PC-3 (cell line): ENCODE data around the gene LOXL4. TPM values are rescaled to one million over a fixed set of nuclear protein-coding genes. Genes with fewer than 3 reads are reported as not detected.

ENCODE experiments used
- ATAC-seq: fragments of 200-7000 bp; cut with Tn5 transposase; 2 replicates; pipeline ENCODE4 v1.9.1; 2020; ENCODE audit warnings: mild to moderate bottlenecking, moderate library complexity
- BruUV-seq: library from RNA; stranded (reverse); fragments of 400-500 nt; replicated peaks from 2 replicates; lab custom pipeline; 2021; lab: Mats Ljungman, UMichigan
- CTCF ChIA-PET: fragments of 300-600 bp; sonication (Branson Sonifier 250); formaldehyde crosslinking; loops from one replicate; lab custom pipeline; 2022; ENCODE audit warnings: antibody characterized with exemption; lab: Charles Lee
- POLR2A ChIA-PET: fragments of 300-600 bp; sonication (Branson Sonifier 250); formaldehyde crosslinking; loops from one replicate; lab custom pipeline; 2022; ENCODE audit warnings: antibody characterized with exemption; ENCODE audit not compliant: unreplicated experiment; lab: Charles Lee
- DNase-seq: peaks from one replicate; pipeline ENCODE4 v3.0.0-alpha.2; 2015
- H2AFZ ChIP-seq: fragments of 300-600 bp; sonication (generic); 2 replicates; pipeline ENCODE4 v1.6.0; 2016; ENCODE audit warnings: antibody characterized with exemption, low read length
- H3F3A ChIP-seq: fragments of 300-600 bp; sonication (generic); one replicate; pipeline ENCODE4 v1.6.0; 2017; ENCODE audit warnings: antibody characterized with exemption, low read length, control low read depth, mild to moderate bottlenecking; ENCODE audit not compliant: unreplicated experiment
- H3K27ac ChIP-seq: fragments of 300-600 bp; sonication (generic); 2 replicates; pipeline ENCODE4 v1.5.1; 2016; ENCODE audit warnings: mild to moderate bottlenecking, low read length
- H3K27me3 ChIP-seq: fragments of 300-600 bp; sonication (generic); 2 replicates; pipeline ENCODE4 v1.6.1; 2016; ENCODE audit warnings: low read length, mixed read lengths
- H3K36me3 ChIP-seq: fragments of 300-600 bp; sonication (generic); 2 replicates; pipeline ENCODE4 v1.6.1; 2016; ENCODE audit warnings: low read depth, mixed run types, low read length, mixed read lengths
- H3K4me1 ChIP-seq: fragments of 300-600 bp; sonication (generic); 2 replicates; pipeline ENCODE4 v1.5.1; 2016; ENCODE audit warnings: low read length; ENCODE audit not compliant: insufficient read depth
- H3K4me2 ChIP-seq: fragments of 300-600 bp; sonication (generic); 2 replicates; pipeline ENCODE4 v1.6.0; 2016; ENCODE audit warnings: low read length
- H3K4me3 ChIP-seq: fragments of 300-600 bp; sonication (generic); 2 replicates; pipeline ENCODE4 v1.5.1; 2016; ENCODE audit warnings: mild to moderate bottlenecking, low read length, mixed read lengths
- H3K79me2 ChIP-seq: fragments of 300-600 bp; sonication (generic); 2 replicates; pipeline ENCODE4 v1.6.1; 2017; ENCODE audit warnings: low read length, mixed read lengths
- H3K9ac ChIP-seq: fragments of 300-600 bp; sonication (generic); 2 replicates; pipeline ENCODE4 v1.6.0; 2016; ENCODE audit warnings: mild to moderate bottlenecking, low read length
- H3K9me2 ChIP-seq: fragments of 300-600 bp; sonication (generic); replicated peaks from 2 replicates; pipeline ENCODE4 v1.6.1; 2016; ENCODE audit warnings: mixed run types, low read length, mixed read lengths
- H3K9me3 ChIP-seq: fragments of 300-600 bp; sonication (generic); 2 replicates; pipeline ENCODE4 v1.6.1; 2016; ENCODE audit warnings: low read length, mixed read lengths
- H4K20me1 ChIP-seq: fragments of 300-600 bp; sonication (generic); 2 replicates; pipeline ENCODE4 v1.6.1; 2016; ENCODE audit warnings: low read length, mixed read lengths
- EZH2 ChIP-seq: fragments of 300-600 bp; sonication (generic); IDR thresholded peaks from one replicate; pipeline ENCODE4 v1.6.1; 2017; ENCODE audit warnings: antibody characterized with exemption, mild to moderate bottlenecking, low read length; ENCODE audit not compliant: unreplicated experiment
- EZH2phosphoT487 ChIP-seq: fragments of 300-600 bp; sonication (generic); IDR thresholded peaks from 2 replicates; pipeline ENCODE4 v1.6.1; 2018; ENCODE audit warnings: mild to moderate bottlenecking, antibody characterized with exemption, low read length, borderline replicate concordance
- intact Hi-C: fragments of 100-400 bp; cut with micrococcal nuclease; formaldehyde crosslinking; loops from 2 replicates; pipeline ENCODE4 v1.9.0; 2023
- total RNA-seq: library from RNA; depleted of rRNA; stranded (reverse); fragments of >200 nt; gene quantifications from 2 replicates; pipeline ENCODE4 v1.2.3, GENCODE V29; 2014
- TF ChIP-seq, protein P1 (sequence below): fragments of 300-600 bp; sonication (generic); conservative IDR thresholded peaks from 2 replicates; pipeline ENCODE4 v1.5.1; 2017; ENCODE audit warnings: antibody characterized with exemption, low read depth, mild to moderate bottlenecking, low read length

The LOXL4 gene
- total RNA-seq, 1 experiment from 2014 or later = 8.2 TPM

DNA sequence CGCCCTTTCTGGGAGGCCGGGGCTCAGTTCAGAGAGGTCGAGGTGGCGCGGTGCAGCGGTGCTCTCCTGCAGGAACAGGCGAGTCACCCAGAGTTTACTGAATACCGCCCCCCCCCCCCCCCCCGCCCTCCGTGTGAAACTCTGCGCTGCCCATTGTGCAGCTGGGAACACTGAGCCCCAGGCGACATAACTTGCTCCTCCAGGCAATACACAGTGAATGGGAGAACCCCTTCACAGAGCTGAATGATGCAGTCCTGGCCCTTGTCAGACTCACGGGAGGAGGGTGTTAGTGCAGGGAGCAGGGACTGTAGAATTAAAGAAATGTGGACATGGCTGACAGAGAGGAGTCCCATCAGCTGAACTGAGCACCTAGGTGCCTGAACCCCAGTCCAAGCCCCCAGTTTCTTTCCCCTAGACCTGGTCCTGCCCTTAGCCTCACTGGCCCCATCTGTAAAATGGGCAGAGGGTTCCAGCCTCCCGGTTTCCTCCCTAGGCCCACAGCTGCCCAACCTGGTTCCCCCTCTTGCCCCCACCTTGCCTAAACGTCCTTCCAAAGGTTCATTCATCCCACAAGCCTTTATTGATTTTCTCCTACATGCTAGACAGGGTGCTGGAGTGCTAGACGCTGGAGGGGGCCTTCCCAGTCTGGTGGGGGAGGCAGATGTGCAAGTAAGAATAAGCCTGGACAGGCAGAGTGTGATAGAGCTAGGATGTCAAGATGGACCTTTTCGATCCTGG is 869 bp upstream of the LOXL4 start:
- no peak for DNase-seq
- Histone ChIP-seq H2AFZ (peak overlapping the region; percentile 65), H3K4me3 (peak overlapping the region; percentile 61)

DNA sequence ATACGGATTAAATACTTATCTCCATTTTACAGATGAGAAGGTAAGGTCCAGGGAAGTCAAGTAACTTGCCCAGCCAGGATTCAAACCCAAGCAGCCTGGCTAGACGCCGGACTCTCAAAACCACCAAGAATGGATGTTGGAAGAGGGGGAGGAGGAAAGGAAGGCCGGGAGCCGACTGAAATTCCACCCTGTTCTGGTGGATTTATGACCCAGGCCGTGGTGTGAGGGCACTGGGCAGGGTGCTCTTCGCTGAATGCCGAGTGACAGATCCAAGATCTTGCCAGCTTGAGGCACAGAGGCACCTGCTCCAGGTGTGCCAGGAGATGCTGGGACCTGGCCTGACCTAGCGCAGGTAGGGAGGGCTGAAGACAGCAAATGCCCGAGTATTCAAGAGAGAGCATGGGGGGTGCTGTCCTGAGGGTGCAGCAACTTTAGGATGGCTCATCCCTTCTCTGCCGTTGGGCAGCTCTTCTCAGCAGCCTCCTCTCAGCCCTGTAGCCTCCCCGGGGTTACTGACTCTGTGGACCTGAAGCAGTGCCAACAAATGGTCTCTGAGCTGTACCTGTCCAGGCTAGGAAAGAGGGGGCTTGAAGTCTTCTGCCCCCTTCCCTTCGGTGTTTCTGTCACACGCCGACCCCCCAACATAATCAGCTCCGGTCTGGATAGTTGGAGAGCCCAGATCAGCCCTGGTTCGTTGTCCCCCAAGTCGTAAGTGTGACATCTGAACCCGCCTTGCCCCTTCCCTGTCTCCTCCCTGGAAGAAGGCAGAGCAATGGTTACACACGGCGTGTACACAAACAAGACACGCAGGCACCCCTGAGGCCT is 713 bp downstream of the LOXL4 start:
- Histone ChIP-seq H3K36me3 (no peaks in the 10 kb centered on the region), H3K9me3 (no peaks in the 10 kb centered on the region), H3K27me3 (no peaks in the 10 kb centered on the region), H2AFZ (peak overlapping the region; percentile 83), H3K79me2 (no peaks in the 10 kb centered on the region), H3K4me2 (peak overlapping the region; percentile 76), H4K20me1 (no peaks in the 10 kb centered on the region), H3K9me2 (no peaks in the 10 kb centered on the region), H3K4me1 (peaks cover 27% of the 10 kb centered on the region), H3K27ac (0 out of 2 replicates have a peak overlapping the region, but pooled peaks have one; percentile 30), H3F3A (no peaks in the 10 kb centered on the region), H3K9ac (peak overlapping the region; percentile 26; the same call in 1 of the 2 replicates), H3K4me3 (peak overlapping the region; percentile 51; the same call in 1 of the 2 replicates)
- DNase-seq (no peak), ATAC-seq (peak; percentile 29)
- intact Hi-C loops = loop anchor here (10.0 kb wide), 2 partner anchors 138 to 398 kb away; no protein-coding TSS in a partner anchor
- BruUV-seq = TSS peak; percentile 44
- ChIA-PET CTCF (interaction anchor here (0.5 to 0.9 kb wide), 3 partner anchors 43 to 200 kb away, joined by 3 to 4 read pairs (median 3); no protein-coding TSS in a partner anchor), POLR2A (no interaction called here)
- TF ChIP-seq, protein P1, sequence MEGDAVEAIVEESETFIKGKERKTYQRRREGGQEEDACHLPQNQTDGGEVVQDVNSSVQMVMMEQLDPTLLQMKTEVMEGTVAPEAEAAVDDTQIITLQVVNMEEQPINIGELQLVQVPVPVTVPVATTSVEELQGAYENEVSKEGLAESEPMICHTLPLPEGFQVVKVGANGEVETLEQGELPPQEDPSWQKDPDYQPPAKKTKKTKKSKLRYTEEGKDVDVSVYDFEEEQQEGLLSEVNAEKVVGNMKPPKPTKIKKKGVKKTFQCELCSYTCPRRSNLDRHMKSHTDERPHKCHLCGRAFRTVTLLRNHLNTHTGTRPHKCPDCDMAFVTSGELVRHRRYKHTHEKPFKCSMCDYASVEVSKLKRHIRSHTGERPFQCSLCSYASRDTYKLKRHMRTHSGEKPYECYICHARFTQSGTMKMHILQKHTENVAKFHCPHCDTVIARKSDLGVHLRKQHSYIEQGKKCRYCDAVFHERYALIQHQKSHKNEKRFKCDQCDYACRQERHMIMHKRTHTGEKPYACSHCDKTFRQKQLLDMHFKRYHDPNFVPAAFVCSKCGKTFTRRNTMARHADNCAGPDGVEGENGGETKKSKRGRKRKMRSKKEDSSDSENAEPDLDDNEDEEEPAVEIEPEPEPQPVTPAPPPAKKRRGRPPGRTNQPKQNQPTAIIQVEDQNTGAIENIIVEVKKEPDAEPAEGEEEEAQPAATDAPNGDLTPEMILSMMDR = no peak
- no peak for TF ChIP-seq EZH2
- TF ChIP-seq EZH2phosphoT487 = no peak

More for the DNA sequence above, 869 bp upstream of the LOXL4 start:
- Histone ChIP-seq H3K36me3 (no peaks in the 10 kb centered on the region), H3K9me3 (no peaks in the 10 kb centered on the region), H3K27me3 (no peaks in the 10 kb centered on the region), H3K9ac (peak overlapping the region; percentile 37; the same call in 1 of the 2 replicates), H4K20me1 (no peaks in the 10 kb centered on the region), H3F3A (no peaks in the 10 kb centered on the region), H3K27ac (peak overlapping the region; percentile 67), H3K9me2 (no peaks in the 10 kb centered on the region), H3K79me2 (no peaks in the 10 kb centered on the region), H3K4me2 (peak overlapping the region; percentile 89), H3K4me1 (peaks cover 27% of the 10 kb centered on the region)
- POLR2A ChIA-PET = no interaction called here
- CTCF ChIA-PET = no interaction called here
- no peak for TF ChIP-seq EZH2
- TF ChIP-seq, protein P1 = no peak
- TF ChIP-seq EZH2phosphoT487 = no peak
- TSS peak; percentile 57 for BruUV-seq
- ATAC-seq = peak; percentile 8
- intact Hi-C loops = loop anchor here (2.0 to 10.0 kb wide), 3 partner anchors 40 to 396 kb away; no protein-coding TSS in a partner anchor
